Neural cell (in vitro differentiated cells): ENCODE data around the gene ITGAE.

Experiments used
- CTCF ChIP-seq: fragments of 450-650 bp; IDR thresholded peaks from 2 replicates; pipeline ENCODE4 v1.5.1; 2014; ENCODE audit warnings: antibody characterized with exemption, mild to moderate bottlenecking, moderate library complexity; ENCODE audit not compliant: poor library complexity, severe bottlenecking
- EZH2 ChIP-seq: fragments of 200-600, 300-800 bp; shearing (Covaris generic), sonication (generic); IDR thresholded peaks from 2 replicates; pipeline ENCODE4 v1.6.1; 2014; ENCODE audit warnings: antibody characterized with exemption, low read length, borderline replicate concordance, mild to moderate bottlenecking; ENCODE audit not compliant: insufficient read depth, poor library complexity, severe bottlenecking
- POLR2AphosphoS5 ChIP-seq: IDR thresholded peaks from 2 replicates; pipeline ENCODE4 v1.6.1; 2012
- RAD21 ChIP-seq: fragments of 450-650 bp; conservative IDR thresholded peaks from 2 replicates; pipeline ENCODE4 v1.6.1; 2014; ENCODE audit warnings: antibody characterized with exemption, mild to moderate bottlenecking, moderate library complexity
- REST ChIP-seq: IDR thresholded peaks from 2 replicates; pipeline ENCODE4 v1.6.1; 2012; ENCODE audit warnings: borderline replicate concordance
- SMC3 ChIP-seq: fragments of 450-650 bp; conservative IDR thresholded peaks from 2 replicates; pipeline ENCODE4 v1.6.1; 2014; ENCODE audit warnings: antibody characterized with exemption, mild to moderate bottlenecking, moderate library complexity; ENCODE audit not compliant: poor library complexity

- TF ChIP-seq SMC3 (no peak), CTCF (no peak), RAD21 (no peak), POLR2AphosphoS5 (no peak), EZH2 (no peak), REST (no peak)
These were observed 105.1 kb downstream of the ITGAE start, which contains the start of gene P2RX5 for GRCh38 chr17:3695723-3696411.
